Suppressor macrophage (primary cell): Measurements from ENCODE around the gene PRL.

Experiments
- DNase-seq, 4 experiments: peaks; one replicate each; pipeline ENCODE4 v3.0.0-alpha.2; 2020 to 2022
- total RNA-seq, 17 experiments: gene quantifications; one replicate each; lab custom pipeline; 2026; ENCODE audit warnings: mixed read lengths in 6 of 17, inconsistent platforms in 3 of 17; lab: John Stamatoyannopoulos, UW

Gene PRL
- total RNA-seq: 0 to 1.1 (median 0) reads per million in 17 experiments

DNA sequence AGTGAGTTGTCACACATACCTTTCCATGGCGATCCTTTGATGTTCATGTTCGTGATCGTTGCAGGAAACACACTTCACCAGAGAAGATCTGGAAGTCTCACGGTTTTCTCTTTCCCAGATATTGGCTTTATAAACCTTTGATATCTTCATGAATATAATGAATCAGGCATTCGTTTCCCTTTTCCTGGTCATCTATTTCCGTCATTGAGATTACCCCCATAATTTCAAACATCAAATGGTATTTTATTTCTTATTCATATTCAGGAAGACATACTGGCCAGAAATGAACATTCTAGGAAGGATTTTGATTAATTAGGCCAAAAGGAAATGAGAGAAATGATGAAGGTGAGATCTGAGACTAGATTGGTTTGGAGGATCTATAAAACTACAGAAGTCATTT is at the start of gene PRL:
Gene PRL (minus strand): TSS at position 101 of the 400 bp plus-strand sequence. CDS start 54 bp downstream, at position 47.
- no peak for DNase-seq

DNA sequence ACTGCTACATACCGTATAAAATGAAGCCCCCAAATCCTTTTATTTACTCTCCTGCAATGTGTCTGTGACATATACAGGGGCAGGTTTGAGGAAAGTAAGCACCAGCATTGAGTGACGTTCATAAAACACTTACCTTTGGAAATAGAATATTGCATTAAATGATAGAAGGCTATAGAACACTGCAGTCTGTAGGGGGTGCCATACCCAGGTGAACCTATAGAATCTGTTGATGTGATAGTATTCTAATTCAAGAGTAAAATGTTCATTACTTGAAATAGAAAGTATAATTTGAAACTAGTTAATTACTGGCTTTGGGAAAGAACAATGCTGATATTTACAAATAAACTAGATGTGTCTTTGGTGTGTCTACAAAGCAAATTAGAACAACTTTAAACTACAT is 47.0 kb upstream of the PRL start:
- DNase-seq: no peak

DNA sequence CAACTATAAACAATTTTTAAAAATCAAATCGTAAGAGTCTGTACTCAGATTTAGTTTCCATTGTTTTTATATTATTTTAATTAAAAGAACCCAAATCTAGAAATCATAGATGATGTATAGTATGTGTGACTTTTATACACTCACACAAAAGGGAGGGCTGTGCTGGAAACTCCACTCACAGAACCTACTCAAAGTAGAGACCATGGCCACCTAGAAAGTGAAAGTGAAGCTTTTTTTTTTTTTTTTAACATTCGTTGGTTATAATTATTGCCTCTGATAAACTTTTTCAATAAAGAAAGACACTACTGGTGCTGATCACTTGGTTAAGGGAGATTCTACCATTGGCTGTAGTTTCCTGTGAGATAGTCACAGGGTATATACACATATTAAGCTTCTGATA is 37.9 kb upstream of the PRL start:
- no peak for DNase-seq

DNA sequence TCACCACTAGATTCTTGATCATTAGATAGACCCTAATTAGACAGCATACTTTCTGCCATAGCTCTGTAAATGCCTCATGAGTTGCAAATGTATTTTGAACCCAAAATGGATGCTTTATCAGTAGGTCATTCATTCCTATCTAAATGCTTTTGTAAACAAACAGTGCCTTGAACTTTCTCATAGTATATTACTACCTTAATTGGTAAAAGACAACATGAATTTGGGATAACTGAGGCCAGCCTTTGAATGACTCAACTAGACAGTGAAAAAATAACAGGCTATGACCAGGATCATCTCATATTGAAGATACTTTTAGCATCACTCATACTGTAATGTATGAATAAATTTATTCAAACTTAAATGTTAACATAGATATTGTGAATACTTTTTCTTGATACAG is 37.0 kb upstream of the PRL start:
- no peak for DNase-seq

DNA sequence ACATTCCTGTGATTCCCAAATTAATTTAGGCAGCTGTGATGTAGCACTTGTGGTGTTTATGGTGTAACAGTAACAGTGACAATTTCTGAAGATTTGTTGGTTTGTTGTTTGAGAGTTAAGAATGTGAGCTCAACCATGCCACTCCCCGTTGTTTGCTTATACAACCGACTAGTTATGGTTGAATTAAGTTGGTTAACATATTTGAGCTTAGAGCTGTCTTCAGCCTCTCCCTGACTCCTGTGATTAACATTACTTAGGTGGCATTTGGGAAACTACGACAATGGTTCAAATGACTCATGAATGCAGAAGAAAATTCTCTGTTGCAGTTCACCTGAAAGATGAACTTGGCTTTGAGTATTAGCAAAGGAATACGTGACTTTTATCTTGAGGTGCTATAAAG is 35.9 kb upstream of the PRL start:
- DNase-seq: no peak

DNA sequence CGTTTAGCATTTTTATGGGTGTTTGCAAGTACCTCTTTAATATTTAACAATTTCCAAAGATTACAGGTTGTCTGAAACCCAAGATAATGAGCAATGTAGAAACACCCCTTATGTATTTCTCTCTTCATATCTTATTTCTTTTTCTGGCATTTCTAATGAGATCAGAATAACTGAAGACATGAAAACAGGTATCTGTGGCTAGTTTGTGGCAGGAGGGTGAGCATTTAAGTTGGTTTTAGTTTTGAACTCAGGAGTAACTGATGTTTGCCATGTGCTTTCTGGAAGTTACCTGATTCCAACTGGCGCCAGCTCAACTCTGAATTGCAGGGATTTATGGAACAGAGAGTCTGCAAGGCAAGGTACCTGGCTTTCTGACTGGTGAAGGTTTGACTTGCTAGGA is 35.4 kb upstream of the PRL start:
- DNase-seq: no peak

DNA sequence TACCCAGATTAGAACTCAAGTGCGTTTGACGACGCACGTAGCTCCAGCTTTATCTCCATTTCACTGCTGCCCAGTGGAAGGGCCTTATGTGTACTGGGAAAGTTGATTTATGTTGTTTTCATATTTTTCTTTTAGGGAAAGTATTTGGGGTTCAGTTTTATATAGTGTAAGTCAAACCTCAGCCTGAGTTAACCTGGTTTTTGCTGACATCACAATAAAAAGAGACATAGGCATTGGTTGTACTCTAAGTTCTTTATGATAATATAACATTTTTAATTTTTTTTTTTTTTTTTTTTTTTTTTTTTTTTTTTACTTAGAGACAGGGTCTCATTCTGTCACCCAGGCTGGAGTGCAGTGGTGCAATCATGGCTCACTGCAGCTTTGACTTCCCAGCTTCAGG is 34.1 kb upstream of the PRL start:
- no peak for DNase-seq

GRCh38 chr6:22328474-22328873 is 31.6 kb upstream of the PRL start:
- DNase-seq: no peak

DNA sequence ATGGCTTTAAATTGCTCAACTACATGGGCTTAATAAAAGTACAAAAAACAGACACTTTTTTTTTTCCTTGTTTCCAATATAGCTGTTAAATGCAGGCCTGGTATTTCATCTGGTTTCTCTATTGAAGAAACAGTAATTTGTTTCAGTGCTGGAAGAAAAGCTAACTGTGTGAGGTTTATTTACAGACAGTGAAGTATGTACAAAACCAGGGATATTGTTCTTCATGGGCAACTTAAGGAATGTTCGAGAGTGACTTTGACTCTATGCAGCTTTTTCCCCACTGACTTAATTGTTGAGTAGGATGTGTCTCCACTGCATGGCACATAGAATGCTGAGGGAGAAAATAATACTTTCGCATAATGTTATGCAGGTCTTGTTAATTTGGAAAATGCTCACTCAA is 31.0 kb upstream of the PRL start:
- DNase-seq: no peak

DNA sequence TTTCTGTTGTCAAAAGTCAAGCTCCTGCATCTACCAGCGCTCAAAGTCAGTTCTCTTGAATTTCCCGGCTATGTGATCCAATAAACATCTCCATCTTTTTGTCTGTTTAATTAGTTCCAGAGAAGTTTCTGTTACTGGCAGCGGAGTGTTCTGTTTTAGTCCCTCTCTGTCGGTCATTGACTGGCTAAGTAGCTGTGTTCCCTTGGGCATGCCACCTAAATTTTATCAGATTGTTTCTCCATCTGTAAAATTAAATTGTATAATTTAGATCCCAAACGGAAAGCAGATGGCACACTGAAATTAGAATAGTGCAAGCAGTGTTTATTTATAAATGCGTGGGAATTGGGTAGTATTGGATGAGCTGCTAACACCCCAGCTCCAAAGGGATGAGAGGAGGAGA is 29.7 kb upstream of the PRL start:
- no peak for DNase-seq

DNA sequence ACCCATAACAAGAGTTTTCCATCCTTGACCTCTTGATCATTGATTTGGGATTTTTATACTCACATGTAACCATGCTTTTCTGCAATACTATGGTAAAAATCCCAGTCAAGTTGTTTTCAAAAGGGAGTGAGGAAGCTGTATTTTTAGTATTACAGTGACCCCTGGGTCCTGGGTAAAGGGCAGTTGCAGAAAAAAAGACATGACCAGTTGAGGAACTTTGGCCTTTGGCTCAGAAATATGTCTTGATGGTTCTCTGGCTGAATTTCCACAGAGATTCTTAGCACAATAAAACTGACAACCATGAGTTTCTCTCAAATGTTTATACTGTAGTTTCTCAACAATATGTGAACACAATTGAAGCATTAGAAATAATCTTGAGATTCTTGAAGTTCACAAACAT is 28.6 kb upstream of the PRL start:
- DNase-seq: no peak

DNA sequence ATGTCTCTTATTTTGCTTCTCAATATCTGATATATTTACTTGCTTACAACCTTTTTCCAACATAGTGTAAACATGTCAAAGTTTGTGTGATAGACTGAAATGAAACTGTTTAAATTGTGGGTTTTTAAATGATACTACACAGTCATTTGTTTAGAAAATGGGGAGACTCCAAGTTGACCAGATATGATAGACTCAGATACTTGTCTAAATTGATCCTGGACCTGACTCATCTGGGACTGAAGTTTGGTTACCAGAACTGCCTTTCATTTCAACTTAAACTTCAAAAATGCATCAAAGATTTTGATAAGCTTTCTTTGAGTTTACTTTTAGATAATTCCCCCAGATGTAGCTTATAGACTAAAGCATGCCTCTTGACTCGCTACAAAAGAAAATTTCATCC is 27.0 kb upstream of the PRL start:
- DNase-seq: no peak

- no peak for DNase-seq
Measured at GRCh38 chr6:22322103-22323030, 25.5 kb upstream of the PRL start.

DNA sequence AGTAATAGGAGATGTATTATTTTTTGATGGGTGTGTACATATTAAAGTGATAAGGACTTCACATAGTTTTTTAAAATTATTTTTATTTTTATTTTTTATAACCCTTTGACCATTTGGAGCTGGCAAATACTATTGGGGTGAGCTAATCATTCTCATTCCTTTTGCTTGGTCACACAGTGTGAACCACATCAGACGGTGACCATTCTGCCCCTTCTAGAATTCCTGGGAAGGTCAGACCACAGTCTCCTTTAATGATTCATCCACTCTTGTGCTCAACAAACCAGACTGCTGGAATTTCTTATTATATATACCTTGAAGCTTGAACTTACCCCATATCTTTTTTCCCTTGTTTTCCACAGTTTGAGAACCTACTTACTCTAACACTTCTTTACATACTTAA is 23.9 kb upstream of the PRL start:
- no peak for DNase-seq

DNA sequence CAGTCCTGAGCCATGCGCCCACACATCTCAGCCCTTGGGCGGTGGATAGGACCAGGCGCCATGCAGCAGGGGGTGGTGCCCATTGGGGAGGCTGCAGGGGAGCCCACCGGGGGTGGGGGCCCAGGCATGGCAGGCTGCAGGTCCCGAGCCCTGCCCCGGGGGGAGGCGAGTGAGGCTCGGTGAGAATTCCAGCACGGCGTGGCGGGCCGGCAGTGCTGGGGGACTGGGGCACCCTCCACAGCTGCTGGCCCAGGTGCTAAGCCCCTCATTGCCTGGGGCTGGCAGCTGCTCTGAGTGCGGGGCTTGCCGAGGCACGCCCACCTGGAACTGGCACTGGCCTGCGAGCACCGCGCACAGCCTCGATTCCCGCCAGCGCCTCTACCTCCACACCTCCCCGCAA is 21.6 kb upstream of the PRL start:
- DNase-seq: no peak

DNA sequence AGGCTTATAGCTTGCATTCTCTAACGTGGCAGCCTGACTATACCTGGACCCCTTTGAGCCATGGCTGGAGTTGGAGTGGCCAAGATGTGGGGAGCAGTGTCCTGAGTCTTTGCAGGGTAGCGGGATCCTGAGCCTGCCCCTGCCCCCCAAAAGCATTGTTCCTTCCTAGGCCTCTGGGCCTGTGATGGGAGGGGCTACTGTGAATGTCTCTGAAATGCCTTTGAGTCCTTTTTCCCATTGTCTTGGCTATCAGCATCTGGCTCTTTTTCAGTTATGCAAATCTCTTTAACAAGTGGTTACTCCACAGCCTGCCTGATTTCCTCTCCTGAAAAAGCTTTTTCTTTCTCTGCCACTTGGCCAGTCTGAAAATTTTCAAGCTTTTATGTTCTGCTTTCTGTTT is 17.0 kb upstream of the PRL start:
- no peak for DNase-seq

GRCh38 chr6:22308939-22309338 is 12.1 kb upstream of the PRL start:
- no peak for DNase-seq

- no peak for DNase-seq
Measured at GRCh38 chr6:22306741-22307466, 10.1 kb upstream of the PRL start.

DNA sequence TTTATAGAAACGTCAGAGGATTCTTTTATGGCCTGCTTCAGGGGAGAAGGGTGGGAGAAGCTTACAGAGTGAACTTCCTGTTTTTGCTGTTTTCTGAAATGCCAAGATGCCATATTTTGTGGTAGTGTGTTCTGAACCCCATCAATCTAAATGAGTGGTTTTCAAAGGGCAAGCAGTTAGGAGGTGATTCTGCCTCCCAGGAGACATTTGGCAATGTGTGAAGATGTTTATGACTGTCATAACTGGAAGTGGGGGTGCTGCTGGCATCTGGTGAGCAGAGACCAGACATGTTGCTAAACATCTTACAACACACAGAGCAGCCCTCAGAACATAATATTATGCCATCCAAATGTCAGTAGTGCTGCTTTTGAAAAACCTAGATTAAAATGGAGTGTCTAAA is 6.0 kb upstream of the PRL start:
- peak; percentile 18 to 58 (median 49) for DNase-seq

DNA sequence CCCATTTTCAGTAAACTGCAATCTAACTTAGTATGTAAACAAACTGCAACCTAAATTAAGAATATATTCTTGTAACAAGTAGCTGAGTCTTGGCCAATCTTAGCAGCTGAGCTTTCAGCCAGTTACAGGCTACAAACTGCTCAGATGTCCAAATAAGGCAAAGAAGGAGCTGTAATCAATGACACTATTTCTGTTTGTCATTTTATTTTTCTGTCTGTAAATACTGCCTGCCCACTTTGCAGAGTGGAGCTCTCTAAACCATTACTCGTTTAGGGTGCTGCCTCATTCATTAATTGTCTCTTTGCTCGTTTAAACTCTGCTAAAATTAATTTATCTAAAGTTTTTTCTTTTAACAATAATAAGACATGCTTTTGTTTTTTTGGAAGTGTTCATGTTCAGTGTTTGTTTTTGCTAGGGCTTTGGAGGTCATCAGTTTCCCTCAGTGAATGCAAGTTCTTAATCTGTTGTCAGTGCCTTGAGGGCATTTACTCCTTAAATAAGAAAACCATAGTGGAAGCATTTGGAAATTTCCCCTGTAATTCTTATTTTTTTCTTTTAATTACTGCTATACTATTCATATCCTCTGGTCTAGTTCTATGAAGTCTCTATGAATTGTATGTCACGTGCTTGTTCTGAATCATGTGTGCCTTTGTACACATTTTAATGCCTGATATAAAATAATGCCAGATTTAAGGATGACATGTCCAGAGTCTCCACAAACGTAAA is 3.6 kb upstream of the PRL start:
- DNase-seq: no peak

GRCh38 chr6:22298475-22298890 is 1.6 kb upstream of the PRL start:
- no peak for DNase-seq

DNA sequence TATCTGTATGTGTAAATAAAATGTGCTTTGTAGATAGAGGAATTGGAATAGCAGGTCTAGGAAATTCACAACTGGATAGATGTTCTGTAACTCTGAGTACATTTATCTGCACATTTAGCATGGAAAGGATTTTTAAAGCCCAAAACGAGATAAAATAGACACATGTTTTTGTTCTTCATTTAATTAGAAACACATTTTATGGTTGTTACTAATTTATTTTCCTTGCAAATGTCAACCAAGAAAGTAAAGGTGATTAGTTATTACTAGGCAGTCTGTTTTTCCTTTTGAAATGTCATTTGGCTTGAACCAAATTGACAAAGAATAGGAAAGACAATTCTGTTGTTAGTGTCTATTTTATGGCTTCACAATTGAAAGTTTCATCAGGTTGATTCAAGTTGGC is 769 bp downstream of the PRL start:
- DNase-seq: no peak

DNA sequence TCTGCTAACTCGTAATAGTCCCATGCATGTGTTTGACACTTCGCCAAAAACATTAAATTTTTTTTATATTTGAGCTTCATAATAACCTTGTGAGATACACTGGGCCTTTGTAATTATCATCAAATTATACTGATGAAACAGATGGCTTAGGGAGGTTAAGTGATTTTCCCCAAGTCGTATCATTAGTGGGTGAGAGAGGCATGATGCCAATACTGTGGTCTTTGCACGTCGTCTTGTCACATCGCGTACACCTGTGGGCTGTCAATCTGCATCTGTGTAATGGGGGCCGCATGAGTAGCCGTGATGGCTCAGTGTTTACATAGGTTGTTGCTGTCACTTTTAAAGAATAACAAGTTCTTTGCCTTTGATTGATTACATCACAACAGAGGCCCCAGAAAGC is 1.7 kb downstream of the PRL start:
- no peak for DNase-seq
